Ascending aorta (tissue), 2 donors: ENCODE measurements around the gene LHPP. TPM values are rescaled to one million over a fixed set of nuclear protein-coding genes. Genes with fewer than 3 reads are reported as not detected.

ENCODE experiments used
- DNase-seq, 2 donors: peaks; one replicate each; pipeline ENCODE4 v3.0.0-alpha.2; 2019; ENCODE audit warnings: low spot score in 2 of 2
- H3K27ac ChIP-seq, 2 donors: fragments of 200-600 bp; sonication (generic); one replicate each; pipeline ENCODE4 v1.5.1; 2016 to 2017; ENCODE audit warnings: mild to moderate bottlenecking in 1 of 2
- H3K27me3 ChIP-seq: fragments of 200-600 bp; sonication (generic); one replicate; pipeline ENCODE4 v1.5.1; 2017
- H3K36me3 ChIP-seq, 2 donors: fragments of 200-600 bp; sonication (generic); one replicate each; pipeline ENCODE4 v1.5.1; 2016
- H3K4me1 ChIP-seq, 2 donors: fragments of 200-600 bp; sonication (generic); one replicate each; pipeline ENCODE4 v1.5.1; 2016 to 2017; ENCODE audit warnings: mild to moderate bottlenecking in 1 of 2
- H3K4me3 ChIP-seq, 2 donors: fragments of 200-600 bp; sonication (generic); one replicate each; pipeline ENCODE4 v1.5.1; 2016 to 2017; ENCODE audit warnings: mild to moderate bottlenecking in 1 of 2
- H3K9me3 ChIP-seq, 2 donors: fragments of 200-600 bp; sonication (generic); one replicate each; pipeline ENCODE4 v1.5.1; 2016
- CTCF ChIP-seq, 3 experiments: fragments of 200-600 bp in 2 of 3; fragments of 450-650 bp in 1 of 3; sonication (generic) in 2 of 3; IDR thresholded peaks; one replicate each; pipeline ENCODE4 v1.5.1; 2016 to 2019; ENCODE audit warnings: antibody characterized with exemption in 3 of 3, mild to moderate bottlenecking in 1 of 3, moderate library complexity in 1 of 3
- intact Hi-C: fragments of 100-400 bp; cut with DNase I; formaldehyde crosslinking; loops from one replicate; pipeline ENCODE4 v1.15.1; 2023
- total RNA-seq: library from RNA; depleted of rRNA; stranded (reverse); fragments of >200 nt; gene quantifications from one replicate; pipeline ENCODE4 v1.1.0, GENCODE V29; 2016

Gene LHPP
- total RNA-seq, 1 donor from 2014 or later = 5.1 TPM

DNA sequence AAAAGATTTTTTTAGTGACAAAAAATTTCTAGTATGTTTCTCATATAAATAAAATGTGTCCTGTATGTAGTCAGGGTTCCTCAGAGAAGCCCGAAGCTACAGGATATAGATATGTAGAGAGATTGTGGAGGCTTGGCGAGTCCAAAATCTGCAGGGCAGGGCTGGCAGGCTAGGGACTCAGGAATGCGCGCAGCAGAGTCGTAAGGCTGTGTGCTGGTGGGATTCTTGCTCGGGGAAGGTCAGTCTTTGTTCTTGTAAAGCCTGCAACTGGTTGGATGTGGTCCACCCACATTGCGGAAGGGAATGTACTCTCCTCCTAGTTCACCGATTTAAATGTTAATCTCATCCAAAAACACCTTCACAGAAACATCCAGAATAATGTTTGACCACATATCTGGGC lies 30.6 kb downstream of the LHPP start:
- Histone ChIP-seq H3K36me3 (no peaks in the 10 kb centered on the region), H3K4me1 (no peaks in the 10 kb centered on the region), H3K9me3 (no peaks in the 10 kb centered on the region), H3K27me3 (no peaks in the 10 kb centered on the region), H3K27ac (no peak overlapping the region), H3K4me3 (no peak overlapping the region)
- TF ChIP-seq CTCF (IDR thresholded peaks at IDR 0.05) = no peak
- intact Hi-C loops = no loop called here
- DNase-seq = no peak

- intact Hi-C loops = no loop called here
- H3K9me3 ChIP-seq = no peaks in the 10 kb centered on the region
- TF ChIP-seq CTCF (IDR thresholded peaks at IDR 0.05) = no peak
- no peaks in the 10 kb centered on the region for H3K36me3 ChIP-seq
- H3K27ac ChIP-seq = no peak overlapping the region
- no peak overlapping the region for H3K4me3 ChIP-seq
- H3K4me1 ChIP-seq = no peaks in the 10 kb centered on the region
- no peaks in the 10 kb centered on the region for H3K27me3 ChIP-seq
- DNase-seq = no peak
Observed at GRCh38 chr10:124493214-124493882, 31.7 kb downstream of the LHPP start.

DNA sequence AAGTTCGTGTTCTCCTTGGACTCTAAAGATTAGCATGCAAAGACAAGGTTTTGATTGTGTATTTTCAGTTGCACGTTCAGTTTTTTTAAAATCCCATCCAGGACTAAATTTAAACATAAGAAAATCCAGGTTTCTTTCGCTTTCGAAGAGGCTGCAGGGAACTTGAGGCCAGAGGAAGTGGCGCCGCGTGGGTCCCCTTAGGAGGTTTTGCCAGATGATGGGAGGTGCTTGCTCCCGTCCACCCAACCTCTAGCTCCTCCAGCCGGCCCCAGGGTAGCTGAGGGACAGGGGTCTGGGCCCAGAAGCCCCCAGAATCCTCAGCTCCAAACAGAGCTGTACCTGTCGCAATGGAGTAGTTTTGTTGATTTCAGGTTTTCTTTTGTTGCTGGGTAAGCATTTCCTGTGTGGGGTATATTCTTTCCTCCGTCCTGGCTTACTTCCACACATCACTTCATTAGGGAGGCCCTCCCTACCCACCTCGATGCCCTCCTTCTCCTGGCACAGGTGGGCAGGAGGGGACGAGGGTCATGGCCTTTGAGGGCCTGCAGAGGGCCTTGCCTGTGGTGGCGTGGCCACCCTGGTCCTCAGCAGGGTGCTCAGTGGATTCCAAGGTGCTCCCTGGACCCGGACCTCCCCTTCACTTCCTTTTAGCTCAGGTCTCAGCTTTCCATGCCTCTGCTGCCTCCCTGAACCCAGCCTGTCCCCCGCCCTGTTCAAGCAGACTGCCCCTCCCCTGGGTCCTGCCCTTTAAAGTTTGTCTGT lies 32.6 kb downstream of the LHPP start:
- Histone ChIP-seq H3K4me3 (no peak overlapping the region), H3K27ac (no peak overlapping the region), H3K36me3 (no peaks in the 10 kb centered on the region), H3K9me3 (no peaks in the 10 kb centered on the region), H3K27me3 (no peaks in the 10 kb centered on the region), H3K4me1 (no peaks in the 10 kb centered on the region)
- intact Hi-C loops = no loop called here
- TF ChIP-seq CTCF (IDR thresholded peaks at IDR 0.05) = no peak
- DNase-seq = no peak

- Histone ChIP-seq H3K27ac (no peak overlapping the region), H3K27me3 (no peaks in the 10 kb centered on the region), H3K4me3 (no peak overlapping the region), H3K4me1 (no peaks in the 10 kb centered on the region), H3K9me3 (no peaks in the 10 kb centered on the region), H3K36me3 (no peaks in the 10 kb centered on the region)
- no peak for DNase-seq
- intact Hi-C loops = no loop called here
- TF ChIP-seq CTCF (IDR thresholded peaks at IDR 0.05) = no peak
Observed at GRCh38 chr10:124495162-124495561, 33.5 kb downstream of the LHPP start.

DNA sequence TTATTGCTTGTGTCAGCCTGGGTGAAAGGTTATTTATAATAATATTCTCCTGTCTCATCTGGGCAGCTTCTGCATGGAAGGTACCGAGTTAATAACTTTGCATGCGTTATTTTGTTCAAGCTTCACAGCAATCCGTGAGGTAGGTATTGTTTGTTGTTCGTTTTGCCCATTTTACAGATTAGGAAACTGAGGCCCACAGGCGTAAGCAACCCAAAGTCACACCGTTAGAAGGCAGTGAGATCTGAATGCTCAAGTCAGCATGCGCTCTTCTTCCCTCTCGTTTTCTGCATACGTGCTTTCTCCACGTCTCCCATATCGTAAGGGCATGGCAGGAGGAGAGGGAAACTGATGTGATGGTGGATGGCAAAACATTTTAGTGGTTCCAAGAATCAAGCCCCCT lies 34.1 kb downstream of the LHPP start:
- no peaks in the 10 kb centered on the region for H3K36me3 ChIP-seq
- no peaks in the 10 kb centered on the region for H3K9me3 ChIP-seq
- no peak overlapping the region for H3K4me3 ChIP-seq
- DNase-seq = no peak
- H3K27me3 ChIP-seq = no peaks in the 10 kb centered on the region
- intact Hi-C loops = no loop called here
- no peak overlapping the region for H3K27ac ChIP-seq
- no peaks in the 10 kb centered on the region for H3K4me1 ChIP-seq
- no peak for TF ChIP-seq CTCF (IDR thresholded peaks at IDR 0.05)
